ENCODE measurements around the gene PHLDA3.

The PHLDA3 gene

GRCh38 chr1:201511396-201511940 lies 42.5 kb upstream of the PHLDA3 start:
- no peaks in the 10 kb centered on the region for H3K9me3 ChIP-seq (ENCODE audit: control insufficient read depth, insufficient read depth, low read length)
- H3K9me2 ChIP-seq (replicated peaks; ENCODE audit: control insufficient read depth, low read length): no peaks in the 10 kb centered on the region
- H3K27ac ChIP-seq (ENCODE audit: low read depth, low read length): no peak overlapping the region
- H3K4me2 ChIP-seq (ENCODE audit: low read length): peak overlapping the region; percentile 42
- TF ChIP-seq CTCF (IDR thresholded peaks at IDR 0.05; ENCODE audit: low read depth, low read length, poor library complexity, severe bottlenecking) (no peak), EZH2phosphoT487 (IDR thresholded peaks at IDR 0.05; ENCODE audit: borderline replicate concordance, low read length) (no peak)
- no peaks in the 10 kb centered on the region for H3K27me3 ChIP-seq (ENCODE audit: control insufficient read depth, low read length)
- no peaks in the 10 kb centered on the region for H4K20me1 ChIP-seq (ENCODE audit: control insufficient read depth, insufficient read depth, low read depth, low read length)
- H3K36me3 ChIP-seq (ENCODE audit: control insufficient read depth, low read length): peaks cover 3% of the 10 kb centered on the region; the same call in 1 of the 2 replicates
- H3F3A ChIP-seq (ENCODE audit: control insufficient read depth, insufficient read depth): peaks cover 15% of the 10 kb centered on the region
- H3K4me3 ChIP-seq (ENCODE audit: low read length): peak overlapping the region; percentile 31
- H3K79me2 ChIP-seq (ENCODE audit: control insufficient read depth, low read length): peaks cover 7% of the 10 kb centered on the region
- H3K4me1 ChIP-seq (ENCODE audit: control insufficient read depth, low read length): peaks cover 59% of the 10 kb centered on the region

GRCh38 chr1:201510734-201511133 lies 41.7 kb upstream of the PHLDA3 start:
- Histone ChIP-seq H3K27ac (ENCODE audit: low read depth, low read length) (no peak overlapping the region), H3K27me3 (ENCODE audit: control insufficient read depth, low read length) (no peaks in the 10 kb centered on the region), H3K4me2 (ENCODE audit: low read length) (peak overlapping the region; percentile 42), H3K36me3 (ENCODE audit: control insufficient read depth, low read length) (peaks cover 5% of the 10 kb centered on the region; the same call in 1 of the 2 replicates), H4K20me1 (ENCODE audit: control insufficient read depth, insufficient read depth, low read depth, low read length) (no peaks in the 10 kb centered on the region), H3K9me3 (ENCODE audit: control insufficient read depth, insufficient read depth, low read length) (no peaks in the 10 kb centered on the region), H3K4me1 (ENCODE audit: control insufficient read depth, low read length) (peaks cover 66% of the 10 kb centered on the region), H3K4me3 (ENCODE audit: low read length) (peak overlapping the region; percentile 22; the same call in 1 of the 2 replicates), H3F3A (ENCODE audit: control insufficient read depth, insufficient read depth) (peaks cover 15% of the 10 kb centered on the region), H3K79me2 (ENCODE audit: control insufficient read depth, low read length) (peaks cover 15% of the 10 kb centered on the region), H3K9me2 (replicated peaks; ENCODE audit: control insufficient read depth, low read length) (no peaks in the 10 kb centered on the region)
- TF ChIP-seq EZH2phosphoT487 (IDR thresholded peaks at IDR 0.05; ENCODE audit: borderline replicate concordance, low read length) (no peak), CTCF (IDR thresholded peaks at IDR 0.05; ENCODE audit: low read depth, low read length, poor library complexity, severe bottlenecking) (no peak)

- Histone ChIP-seq H3F3A (ENCODE audit: control insufficient read depth, insufficient read depth) (peaks cover 15% of the 10 kb centered on the region), H4K20me1 (ENCODE audit: control insufficient read depth, insufficient read depth, low read depth, low read length) (no peaks in the 10 kb centered on the region), H3K27ac (ENCODE audit: low read depth, low read length) (no peak overlapping the region), H3K9me2 (replicated peaks; ENCODE audit: control insufficient read depth, low read length) (no peaks in the 10 kb centered on the region), H3K4me1 (ENCODE audit: control insufficient read depth, low read length) (peaks cover 76% of the 10 kb centered on the region), H3K27me3 (ENCODE audit: control insufficient read depth, low read length) (no peaks in the 10 kb centered on the region), H3K36me3 (ENCODE audit: control insufficient read depth, low read length) (peaks cover 5% of the 10 kb centered on the region; the same call in 1 of the 2 replicates), H3K4me2 (ENCODE audit: low read length) (peak overlapping the region; percentile 8; the same call in 1 of the 2 replicates), H3K4me3 (ENCODE audit: low read length) (no peak overlapping the region), H3K9me3 (ENCODE audit: control insufficient read depth, insufficient read depth, low read length) (no peaks in the 10 kb centered on the region), H3K79me2 (ENCODE audit: control insufficient read depth, low read length) (peaks cover 24% of the 10 kb centered on the region)
- no peak for TF ChIP-seq CTCF (IDR thresholded peaks at IDR 0.05; ENCODE audit: low read depth, low read length, poor library complexity, severe bottlenecking)
- no peak for TF ChIP-seq EZH2phosphoT487 (IDR thresholded peaks at IDR 0.05; ENCODE audit: borderline replicate concordance, low read length)
Observed at GRCh38 chr1:201509601-201510374, 40.8 kb upstream of the PHLDA3 start.

Measured in DOHH2 (cell line).